CD4-positive, alpha-beta T cell treated with Interleukin-17A for 4 hours (primary cell): ENCODE results near the gene CPVL.

ENCODE experiments used
- DNase-seq: peaks from one replicate; pipeline ENCODE4 v3.0.0-alpha.2; 2020; ENCODE audit warnings: mixed read lengths

Gene CPVL

GRCh38 chr7:29090151-29090805 lies 56.1 kb downstream of the CPVL start:
- no peak for DNase-seq

- no peak for DNase-seq
Measured at GRCh38 chr7:29087840-29088170, 58.5 kb downstream of the CPVL start.

- no peak for DNase-seq
Measured at GRCh38 chr7:29086545-29086944, 59.8 kb downstream of the CPVL start.

- DNase-seq, result no peak
Measured at GRCh38 chr7:29084832-29085231, 61.5 kb downstream of the CPVL start.

- no peak for DNase-seq
Measured at GRCh38 chr7:29080803-29081202, 65.5 kb downstream of the CPVL start.

- DNase-seq, result no peak
Measured at GRCh38 chr7:29078311-29079260, 67.8 kb downstream of the CPVL start.

- no peak for DNase-seq
Measured at GRCh38 chr7:29077854-29078253, 68.5 kb downstream of the CPVL start.

- no peak for DNase-seq
Measured at GRCh38 chr7:29077176-29077575, 69.2 kb downstream of the CPVL start.

- no peak for DNase-seq
Measured at GRCh38 chr7:29076631-29077030, 69.7 kb downstream of the CPVL start.

- no peak for DNase-seq
Measured at GRCh38 chr7:29075606-29076005, 70.7 kb downstream of the CPVL start.

GRCh38 chr7:29071203-29071874 lies 75.0 kb downstream of the CPVL start:
- no peak for DNase-seq

- no peak for DNase-seq
Measured at GRCh38 chr7:29066641-29067040, 79.7 kb downstream of the CPVL start.

GRCh38 chr7:29065181-29065857 lies 81.0 kb downstream of the CPVL start:
- no peak for DNase-seq

- no peak for DNase-seq
Measured at GRCh38 chr7:29063872-29064271, 82.5 kb downstream of the CPVL start.

- DNase-seq, result no peak
Measured at GRCh38 chr7:29063236-29063635, 83.1 kb downstream of the CPVL start.

- DNase-seq, result no peak
Measured at GRCh38 chr7:29053105-29053872, 93.0 kb downstream of the CPVL start.

- DNase-seq, result no peak
Measured at GRCh38 chr7:29046978-29047377, 99.4 kb downstream of the CPVL start.

- no peak for DNase-seq
Measured at GRCh38 chr7:29045258-29046086, 100.9 kb downstream of the CPVL start.

GRCh38 chr7:29044554-29044953 lies 101.8 kb downstream of the CPVL start:
- DNase-seq, result no peak

GRCh38 chr7:29043576-29043975 lies 102.8 kb downstream of the CPVL start:
- DNase-seq, result no peak

GRCh38 chr7:29042824-29043231 lies 103.5 kb downstream of the CPVL start:
- no peak for DNase-seq
